Measurements from ENCODE around the gene NDC80.

NDC80 gene

DNA sequence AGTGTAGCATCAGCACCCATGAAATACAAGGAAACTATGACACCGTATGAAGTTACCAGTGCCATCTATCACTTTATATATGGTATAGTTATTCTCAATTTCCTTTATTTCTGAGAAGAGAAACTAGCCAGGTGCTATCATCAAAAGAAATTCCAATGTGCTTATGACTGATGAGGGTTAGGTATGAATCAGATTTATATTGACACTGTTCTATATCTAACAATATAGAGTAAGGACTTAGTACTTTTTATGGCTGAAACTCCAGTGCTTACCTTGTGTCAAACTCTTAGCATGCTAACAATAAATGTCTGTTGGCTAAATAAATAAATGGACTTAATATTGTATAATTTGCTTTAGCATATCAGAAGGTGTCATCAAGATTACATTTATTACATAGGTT is 7.0 kb upstream of the NDC80 start:
- no peak for DNase-seq

DNA sequence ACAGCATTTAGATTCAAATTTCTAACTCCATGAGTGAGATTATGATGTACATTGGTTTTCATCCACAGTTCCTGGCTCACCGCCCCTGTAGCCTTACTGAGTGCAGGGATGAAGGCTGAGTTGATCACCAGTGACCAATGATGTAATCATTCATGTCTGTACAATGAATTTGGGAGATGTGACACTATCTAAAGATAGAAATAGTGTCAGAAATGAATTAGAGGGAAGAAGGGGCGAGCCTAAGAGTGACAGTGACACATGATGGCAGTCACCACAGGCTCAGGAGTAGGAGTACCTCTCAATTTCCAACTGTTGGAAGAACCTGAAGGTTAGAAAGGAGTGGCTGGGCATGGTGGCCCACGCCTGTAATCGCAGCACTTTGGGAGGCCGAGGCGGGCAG is 3.2 kb upstream of the NDC80 start:
- no peak for DNase-seq

DNA sequence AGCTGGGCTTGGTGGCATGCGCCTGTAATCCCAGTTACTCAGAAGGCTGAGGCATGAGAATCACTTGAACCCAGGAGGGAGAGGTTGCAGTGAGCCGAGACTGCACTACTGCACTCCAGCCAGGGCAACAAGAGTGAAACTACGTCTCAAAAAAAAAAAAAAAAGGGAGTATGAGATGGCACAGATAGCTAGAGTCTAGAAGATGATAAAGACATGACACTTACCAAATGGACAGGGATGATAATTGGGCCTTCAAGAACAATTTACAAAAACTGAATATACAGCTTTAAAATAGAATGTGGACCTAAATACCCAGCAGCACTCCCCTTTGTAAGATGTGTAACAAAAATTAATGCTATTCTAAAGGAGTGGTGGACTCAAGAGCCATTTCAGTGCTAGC is 2.8 kb upstream of the NDC80 start:
- no peak for DNase-seq

DNA sequence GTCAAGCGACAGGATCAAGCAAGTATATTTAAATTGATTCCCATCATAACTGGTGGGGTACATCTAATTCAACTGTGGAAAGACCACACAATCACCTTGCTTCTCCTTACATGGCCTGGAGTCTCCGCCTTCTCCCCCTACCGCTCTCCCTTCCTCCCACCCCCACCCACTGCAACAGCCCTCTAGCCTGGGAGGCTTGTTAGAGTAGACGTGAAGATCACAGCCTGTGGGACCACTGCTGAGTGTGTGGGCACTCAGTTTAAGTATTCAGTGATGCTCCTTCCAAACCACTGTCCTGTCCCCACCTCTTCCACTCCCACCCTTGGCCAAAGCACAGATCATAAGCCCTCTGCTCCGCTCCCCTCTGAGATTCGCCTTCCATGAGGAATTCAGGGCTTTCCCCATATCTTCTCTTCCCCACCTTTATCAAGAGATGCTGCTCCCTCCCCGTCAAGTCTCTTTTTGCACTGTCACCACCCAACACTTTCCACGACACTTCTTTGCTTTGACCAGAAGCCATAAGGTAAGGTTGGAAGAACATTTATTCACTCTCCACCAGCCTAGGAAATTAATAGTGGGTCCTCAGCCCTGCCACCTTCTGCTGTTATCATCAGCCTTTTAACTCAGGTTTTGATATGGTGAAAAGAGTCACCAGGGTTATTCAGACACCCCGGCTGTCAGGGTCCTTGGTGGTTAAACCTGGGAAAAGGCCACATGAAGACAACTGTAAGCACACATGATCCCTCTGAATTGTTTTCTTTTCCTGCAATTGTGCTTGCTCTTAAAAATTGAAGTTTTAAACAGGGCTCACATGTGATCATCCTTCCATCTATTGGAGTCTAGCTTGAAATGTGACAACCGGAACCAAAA is 1.8 kb upstream of the NDC80 start:
- no peak for DNase-seq

DNA sequence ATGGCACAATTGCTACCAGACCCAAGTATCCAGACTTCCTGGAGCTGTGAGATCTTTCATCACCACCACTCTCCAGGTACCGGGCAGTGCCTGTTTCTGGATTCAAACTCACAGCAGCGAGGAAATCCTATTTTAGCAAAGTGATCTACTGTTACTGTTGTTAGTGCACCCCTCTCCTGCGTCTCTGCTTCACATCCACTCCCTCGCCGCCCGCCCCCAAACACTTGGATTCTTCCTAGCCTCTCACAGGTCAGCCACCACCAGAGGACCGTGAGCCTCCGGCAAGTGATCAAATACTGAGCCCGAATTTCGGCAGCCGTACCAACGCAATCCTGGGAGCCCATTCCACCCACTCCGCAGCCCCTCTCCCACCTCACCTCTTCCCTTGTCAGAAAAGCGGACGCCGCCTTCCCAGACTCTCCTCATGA is 571 bp upstream of the NDC80 start:
- peak; percentile 57 for DNase-seq

DNA sequence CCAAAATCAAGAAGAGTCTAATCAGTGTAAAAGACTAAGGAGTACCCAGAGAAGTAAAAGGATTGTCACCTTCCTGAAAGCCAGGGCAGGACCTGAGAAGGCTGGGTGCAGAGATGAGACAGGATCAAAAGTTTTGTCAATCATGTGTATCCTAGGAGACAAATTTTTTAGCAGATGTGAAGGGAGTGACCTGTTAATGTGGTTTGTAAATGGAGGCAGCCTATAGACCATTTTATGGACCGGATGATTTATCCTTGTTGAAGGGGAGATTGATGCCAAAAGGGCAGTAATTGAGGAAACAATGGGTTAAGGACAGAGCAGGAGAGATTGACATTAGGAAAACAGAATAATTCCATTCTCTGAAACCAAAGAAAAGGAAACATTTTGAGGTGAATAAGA is 813 bp downstream of the NDC80 start:
- no peak for DNase-seq

DNA sequence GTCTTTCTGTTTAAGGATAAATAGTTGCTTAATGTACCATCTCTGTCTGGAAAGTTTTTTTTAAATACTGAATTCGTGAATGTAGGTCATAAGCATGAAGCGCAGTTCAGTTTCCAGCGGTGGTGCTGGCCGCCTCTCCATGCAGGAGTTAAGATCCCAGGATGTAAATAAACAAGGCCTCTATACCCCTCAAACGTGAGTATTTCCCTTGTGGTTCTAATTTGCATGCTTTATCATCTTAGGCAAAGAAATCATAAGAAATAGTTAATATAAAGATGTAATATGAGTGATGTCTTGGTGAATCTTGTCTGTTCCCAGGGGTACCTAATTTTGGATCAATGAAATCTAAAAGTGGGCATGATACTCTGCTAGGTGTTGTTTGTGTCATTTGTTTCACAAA is 1.5 kb downstream of the NDC80 start:
- no peak for DNase-seq

DNA sequence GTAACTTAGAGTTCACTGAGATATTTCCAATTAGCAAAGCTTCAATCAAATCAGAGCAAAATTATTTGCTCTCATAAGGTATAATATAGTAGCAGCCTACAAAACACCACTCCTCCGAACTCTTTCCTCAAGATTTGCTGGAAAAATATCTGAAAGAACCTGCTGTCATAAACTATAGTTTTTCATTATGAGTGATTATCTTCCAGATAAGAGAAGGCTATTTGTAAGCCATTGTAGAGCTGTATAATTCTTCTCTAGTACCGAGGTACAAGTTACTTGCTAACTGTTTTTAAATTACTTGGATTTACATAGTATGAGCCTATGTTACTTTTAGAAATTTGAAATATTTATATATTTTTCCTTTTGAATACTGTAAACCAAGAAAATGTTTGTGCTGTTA is 2.1 kb downstream of the NDC80 start:
- no peak for DNase-seq

DNA sequence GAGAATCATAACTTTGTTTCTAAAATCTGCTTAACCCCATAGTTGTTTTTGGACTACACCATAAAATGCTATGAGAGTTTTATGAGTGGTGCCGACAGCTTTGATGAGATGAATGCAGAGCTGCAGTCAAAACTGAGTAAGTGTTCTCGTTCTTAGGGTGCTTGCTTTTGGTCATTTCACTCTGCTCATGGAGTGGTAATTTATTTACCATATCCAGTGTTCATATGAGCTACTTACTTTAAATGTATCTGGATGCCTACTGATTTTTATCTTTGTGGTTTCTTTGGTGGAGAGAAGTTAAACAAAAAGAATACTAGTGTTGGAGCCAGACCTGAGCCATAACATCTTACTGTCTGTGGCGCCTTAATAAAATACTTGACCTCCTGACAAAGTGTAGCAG is 16.4 kb downstream of the NDC80 start:
- DNase-seq, result no peak

DNA sequence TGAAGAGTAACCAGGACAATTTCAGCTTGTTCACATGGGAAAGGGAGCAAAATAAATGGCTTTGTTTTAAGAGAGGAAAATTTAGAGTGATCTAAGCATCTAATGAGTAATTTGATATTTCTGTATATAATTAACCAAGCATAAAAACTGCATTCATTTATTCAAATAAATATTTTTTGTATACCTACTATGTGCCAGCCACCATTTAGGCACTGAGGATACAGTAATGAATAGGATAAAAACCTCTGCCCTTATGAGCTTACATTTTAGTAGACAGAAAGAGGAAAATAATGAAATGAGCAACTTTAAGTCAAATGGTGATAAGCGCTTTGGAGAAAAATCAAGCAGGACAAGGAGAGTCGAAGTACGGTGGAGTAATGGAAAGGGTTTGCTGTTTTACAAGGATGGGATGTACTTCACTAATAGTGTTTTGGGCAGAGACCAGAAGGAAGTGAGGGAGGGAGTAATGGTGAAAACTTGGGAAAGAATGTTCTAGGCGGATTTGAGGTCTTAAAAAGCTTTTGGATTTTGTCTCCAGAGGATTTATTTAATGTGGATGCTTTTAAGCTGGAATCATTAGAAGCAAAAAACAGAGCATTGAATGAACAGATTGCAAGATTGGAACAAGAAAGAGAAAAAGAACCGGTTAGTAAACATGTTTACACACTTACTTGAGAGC is 17.4 kb downstream of the NDC80 start:
- no peak for DNase-seq

DNA sequence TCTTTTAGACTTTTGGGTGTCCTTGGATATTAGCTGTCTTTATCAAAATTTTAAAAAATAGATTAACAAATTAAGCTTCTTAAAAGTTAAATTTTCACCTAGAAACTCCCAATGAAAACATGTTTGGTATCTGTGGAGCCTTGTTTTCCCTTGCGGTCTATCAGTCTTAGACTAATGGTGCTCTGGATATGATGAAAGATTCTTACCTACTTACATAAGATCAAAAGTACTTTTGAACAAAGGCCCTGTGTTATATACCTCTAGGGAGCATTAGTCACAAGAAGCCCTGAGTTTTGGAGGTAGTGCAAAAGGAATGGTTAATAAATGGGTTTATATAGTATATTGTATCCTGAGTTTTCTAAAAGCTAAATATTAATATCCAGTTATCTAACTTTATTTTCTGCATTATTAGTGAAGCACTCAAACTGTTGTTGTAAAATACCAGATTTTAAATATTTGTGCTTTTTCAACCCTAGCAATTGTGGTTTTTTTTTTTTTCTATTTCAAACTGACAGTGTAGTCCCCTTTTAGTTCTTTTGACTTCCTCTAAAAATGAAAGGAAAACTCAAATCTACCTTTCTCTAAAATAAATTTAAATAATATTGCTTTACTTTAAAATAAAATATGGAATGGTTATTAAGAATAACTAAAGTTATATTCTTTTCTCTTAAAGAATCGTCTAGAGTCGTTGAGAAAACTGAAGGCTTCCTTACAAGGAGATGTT is 18.1 kb downstream of the NDC80 start:
- no peak for DNase-seq

DNA sequence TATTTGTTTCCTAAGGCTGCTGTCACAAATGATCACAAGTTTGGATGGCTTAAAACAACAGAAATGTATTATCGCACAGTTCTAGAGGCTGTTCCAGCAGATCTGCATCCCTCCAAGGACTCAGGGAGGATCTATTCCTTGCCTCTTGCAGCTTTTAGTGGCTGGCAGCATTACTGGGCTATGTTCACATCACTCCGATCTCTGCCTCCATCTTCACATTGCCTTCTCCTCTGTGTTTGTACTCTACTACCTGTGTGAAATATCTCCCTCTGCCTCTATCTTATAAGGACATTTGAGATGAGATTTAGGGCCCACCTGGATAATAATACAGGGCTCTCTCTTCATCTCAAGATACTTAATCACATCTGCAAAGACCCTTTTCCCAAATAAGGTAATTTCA is 18.9 kb downstream of the NDC80 start:
- DNase-seq, result no peak

DNA sequence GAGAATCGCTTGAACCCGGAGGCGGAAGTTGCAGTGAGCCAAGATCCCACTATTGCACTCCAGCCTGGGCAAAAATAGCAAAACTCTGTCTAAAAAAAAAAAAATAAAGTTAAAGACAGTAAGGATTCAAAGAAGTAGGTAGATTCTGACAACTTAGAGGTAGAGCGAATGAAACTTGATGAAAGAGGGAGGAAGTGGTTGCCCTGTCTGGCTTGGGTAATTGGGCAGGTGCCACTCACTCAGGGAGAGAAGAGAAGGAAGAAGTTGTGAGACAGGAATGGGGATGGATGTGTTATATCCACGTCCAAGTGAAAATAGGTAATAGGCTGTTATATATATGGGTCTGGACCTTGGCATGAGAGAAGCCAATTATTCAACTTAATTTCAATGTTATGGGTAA is 26.3 kb downstream of the NDC80 start:
- DNase-seq, result no peak

DNA sequence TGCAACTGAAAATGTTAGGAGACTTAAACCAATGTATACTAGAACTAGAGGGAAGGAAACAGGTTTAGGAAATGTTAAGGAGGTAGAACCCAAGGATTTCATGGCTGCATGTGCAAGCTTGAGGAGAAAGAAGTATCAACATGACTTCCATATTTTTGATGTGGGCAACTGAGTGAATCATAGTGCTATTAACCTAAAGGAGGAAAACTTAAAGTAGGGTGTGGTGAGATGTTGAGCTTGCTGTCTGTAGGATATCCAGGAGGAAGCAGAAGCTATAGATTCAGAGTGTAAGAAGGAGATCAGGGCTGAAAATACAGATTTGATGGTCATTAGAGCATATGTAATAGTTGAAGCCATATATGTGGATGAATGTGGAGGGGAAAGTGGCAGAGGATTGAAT is 31.5 kb downstream of the NDC80 start:
- no peak for DNase-seq

DNA sequence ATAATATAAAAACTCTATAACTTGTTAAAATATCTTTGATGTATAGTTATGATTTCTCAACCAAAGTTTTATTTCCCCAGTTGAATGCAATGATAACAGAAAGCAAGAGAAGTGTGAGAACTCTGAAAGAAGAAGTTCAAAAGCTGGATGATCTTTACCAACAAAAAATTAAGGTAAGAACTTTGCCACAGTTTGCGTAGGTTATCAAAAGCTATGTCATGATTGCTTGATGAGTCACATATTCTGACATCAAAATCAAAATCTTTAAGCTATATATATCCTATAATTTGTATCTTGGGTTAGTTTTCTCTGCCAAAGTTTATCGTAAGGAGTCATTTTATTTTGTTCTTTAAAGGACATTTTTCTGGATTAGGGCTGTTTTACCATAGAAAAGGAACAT is 35.0 kb downstream of the NDC80 start:
- no peak for DNase-seq

DNA sequence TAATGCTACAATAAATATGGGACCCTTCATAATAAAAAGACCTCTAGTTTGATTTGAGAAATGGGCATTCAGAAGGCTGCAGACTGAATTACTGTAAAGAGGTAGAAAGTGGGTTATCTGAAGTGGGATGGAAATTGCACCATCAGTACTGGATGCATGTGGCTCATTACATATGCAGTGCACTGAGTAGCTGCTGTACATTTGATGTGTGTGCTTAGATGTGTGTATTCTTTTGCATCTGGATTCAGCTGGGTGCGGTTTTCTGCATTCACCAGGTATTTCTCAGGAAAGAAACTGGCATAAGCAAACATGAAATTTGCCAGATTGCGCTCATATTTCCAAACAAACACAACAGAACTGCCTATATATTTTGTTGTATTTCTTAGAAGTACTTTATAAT is 38.2 kb downstream of the NDC80 start:
- DNase-seq, result no peak

DNA sequence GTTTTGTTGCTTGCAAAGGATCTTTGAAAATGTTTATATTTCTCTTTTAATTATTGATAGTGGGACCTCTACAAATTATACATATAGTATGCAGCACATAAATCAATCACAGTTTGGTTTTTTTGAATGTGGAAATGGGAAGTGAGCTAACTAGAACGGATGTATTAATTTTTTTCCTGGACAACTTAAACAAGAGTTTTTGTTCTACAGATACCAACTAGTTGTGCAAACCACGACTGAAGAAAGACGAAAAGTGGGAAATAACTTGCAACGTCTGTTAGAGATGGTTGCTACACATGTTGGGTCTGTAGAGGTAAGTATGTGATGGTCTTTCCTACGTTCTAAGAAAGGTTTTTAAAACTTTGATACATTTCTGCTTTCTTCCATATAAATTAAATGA is 39.2 kb downstream of the NDC80 start:
- no peak for DNase-seq

DNA sequence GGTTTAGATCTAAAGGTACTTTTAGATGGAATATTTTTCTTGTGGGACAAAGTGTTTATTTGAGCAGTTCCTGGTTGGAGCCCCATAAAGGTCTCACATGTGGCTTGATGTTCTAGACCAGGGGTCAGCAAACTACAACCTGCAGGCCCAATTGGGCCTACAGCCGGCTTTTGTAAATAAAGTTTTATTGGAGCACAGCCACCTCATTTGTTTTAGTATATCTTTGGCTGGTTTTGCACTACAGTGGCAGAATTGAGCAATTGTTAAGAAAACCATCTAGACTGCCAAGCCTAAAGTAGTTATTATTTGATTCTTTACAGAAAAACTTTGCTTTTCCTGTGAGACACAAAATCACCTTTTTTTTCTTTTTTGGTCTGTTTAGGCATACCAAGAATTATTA is 41.6 kb downstream of the NDC80 start:
- DNase-seq, result no peak

DNA sequence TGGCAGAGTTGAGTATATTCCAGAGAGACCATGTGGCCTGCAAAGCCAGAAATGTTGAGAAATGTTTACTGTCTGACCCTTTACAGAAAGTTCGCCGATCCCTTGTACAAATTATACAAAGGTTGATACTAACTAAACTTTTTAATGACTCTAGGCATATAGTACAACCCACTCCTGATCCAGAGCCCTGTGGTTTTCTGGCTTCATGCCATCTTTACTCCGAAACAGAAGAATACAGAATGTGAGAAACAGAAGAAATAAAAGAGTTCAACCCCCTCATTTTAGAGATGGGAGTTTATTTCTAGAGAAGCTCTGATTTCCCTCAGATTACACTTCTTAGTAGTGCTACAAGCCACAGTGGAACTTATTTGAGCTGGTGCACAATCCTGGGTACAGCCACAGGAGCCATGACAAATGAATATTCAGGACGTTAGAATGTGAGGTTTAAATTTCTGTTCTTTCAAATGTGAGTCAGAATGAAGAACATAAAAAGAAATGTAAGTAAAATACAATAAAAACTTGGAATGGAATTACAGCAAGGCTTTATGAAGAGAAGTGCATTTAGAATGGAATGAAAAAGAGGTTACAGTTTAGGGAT is 46.1 kb downstream of the NDC80 start:
- no peak for DNase-seq

DNA sequence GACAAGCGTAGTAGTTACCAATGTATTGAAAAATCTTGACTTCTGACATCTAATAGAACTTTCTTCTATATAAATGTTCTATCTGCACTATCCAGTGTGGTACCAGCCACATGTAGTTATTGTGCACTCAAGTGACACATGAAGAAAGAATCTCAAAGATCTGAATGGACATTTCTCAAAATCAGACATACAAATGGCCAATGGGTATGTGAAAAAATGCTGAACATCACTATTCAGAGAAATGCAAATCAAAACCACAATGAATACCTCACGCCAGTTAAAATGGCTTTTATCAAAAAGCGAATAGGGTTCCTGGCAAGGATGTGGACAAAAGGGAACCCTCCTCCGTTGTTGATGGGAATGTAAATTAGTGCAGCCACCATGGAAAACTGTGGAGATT is 46.7 kb downstream of the NDC80 start:
- no peak for DNase-seq

DNA sequence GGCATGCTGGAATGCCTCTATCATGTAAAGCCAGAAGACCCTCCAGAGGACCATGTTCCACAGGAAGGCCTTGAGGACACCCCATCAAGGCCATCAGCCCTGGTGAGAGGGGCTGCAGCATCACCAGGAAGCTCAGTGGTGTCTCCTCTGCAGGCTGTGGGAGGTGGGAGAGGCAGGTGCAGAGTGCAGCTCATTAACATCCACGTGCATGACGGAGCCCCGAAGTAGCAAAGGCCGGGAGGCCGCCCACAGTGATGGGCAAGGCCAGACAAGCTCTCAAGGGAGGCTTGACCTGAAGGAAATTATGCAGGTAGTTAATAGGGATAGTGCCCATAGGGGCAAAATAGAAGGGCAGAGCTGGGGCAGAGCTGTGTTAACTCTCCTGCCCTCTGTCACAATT is 53.9 kb downstream of the NDC80 start:
- no peak for DNase-seq

DNA sequence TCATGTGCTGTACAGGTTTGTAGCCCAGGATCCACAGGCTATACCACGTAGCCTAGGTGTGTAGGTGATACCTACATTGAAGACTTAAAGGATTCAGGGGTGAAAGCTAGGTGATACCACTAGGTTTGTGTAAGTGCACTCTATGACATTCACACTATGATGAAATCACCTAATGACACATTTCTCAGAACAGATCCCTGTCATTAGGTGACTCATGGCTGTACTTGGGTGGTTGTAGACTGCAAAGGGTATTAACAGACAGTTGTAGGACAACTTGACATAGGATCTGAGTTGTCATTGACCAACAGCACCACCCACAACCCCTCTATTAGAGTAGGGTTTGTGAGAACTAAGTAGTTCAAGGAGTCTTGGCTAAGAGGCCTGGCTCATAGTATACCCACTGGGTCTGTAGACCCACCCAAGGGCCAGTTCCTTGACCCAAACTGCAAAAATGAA is 56.5 kb downstream of the NDC80 start:
- peak; percentile 24 for DNase-seq

DNA sequence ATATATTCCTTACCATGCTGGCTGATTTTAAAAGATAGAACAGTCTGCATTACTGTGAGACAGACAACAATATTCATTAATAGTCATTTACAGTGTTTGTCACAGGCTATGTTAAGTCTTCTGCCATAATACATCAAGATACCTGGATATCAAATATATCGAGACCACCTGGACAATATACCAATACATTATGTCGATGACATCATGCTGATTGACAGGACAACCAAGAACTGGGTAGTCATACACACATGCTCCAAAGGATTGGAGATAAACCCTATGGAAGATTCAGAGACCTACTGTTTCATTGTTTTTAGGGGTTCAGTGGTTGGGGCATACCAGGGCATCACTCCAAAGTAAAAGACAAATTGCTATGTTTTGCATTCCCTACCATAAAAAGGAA is 57.6 kb downstream of the NDC80 start:
- no peak for DNase-seq

DNA sequence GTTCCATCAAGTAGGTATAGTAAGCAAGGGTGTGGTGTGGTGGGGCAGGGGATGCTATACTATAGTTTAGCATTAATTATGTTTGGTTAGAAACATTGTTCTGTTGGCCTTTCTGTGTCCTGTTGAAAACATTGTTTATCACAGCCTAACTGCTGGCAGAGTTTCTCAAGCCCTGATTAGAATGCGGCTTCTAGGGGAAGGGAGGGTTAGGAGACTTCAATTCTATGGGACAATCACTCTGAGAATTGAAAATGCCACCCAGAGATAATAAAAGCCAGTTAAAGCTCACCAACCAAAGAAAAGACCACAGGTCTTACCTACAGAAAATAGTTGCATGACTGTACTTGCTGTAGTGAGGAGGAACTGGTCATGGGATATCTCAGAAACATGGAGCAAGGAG is 64.2 kb downstream of the NDC80 start:
- no peak for DNase-seq

Data from HCEC 1CT (cell line).